ENCODE measurements around the gene CNOT4. TPM values are rescaled to one million over a fixed set of nuclear protein-coding genes. Genes with fewer than 3 reads are reported as not detected.

The CNOT4 gene
- total RNA-seq, 1 experiment from 2014 or later = 16.6 TPM

DNA sequence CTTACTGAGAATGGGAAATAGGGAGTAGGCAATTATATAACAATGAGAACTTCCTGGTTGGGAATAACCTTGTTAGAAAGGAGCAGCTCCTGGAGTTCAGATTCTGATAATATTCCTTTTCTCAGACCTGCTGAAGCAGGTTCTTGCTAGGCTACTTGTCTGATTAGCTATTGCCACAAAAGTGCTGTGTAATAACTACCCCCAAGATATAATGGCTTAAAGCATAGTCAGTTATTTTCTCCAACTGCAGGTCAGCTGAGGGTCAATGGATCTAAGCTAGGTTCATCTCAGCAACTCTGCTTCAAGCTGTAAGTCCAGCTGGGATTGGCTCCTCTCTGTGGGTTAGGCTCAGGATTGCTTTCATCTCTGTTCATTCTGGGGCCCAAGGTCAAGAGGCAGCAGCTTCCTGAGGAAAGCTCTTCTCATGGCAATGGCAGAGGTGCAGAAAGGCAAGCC lies 9.4 kb upstream of the CNOT4 start:
- POLR2A ChIA-PET = no interaction called here
- no peak overlapping the region for H3K27ac ChIP-seq (ENCODE audit: low read depth, low read length)
- no peak for DNase-seq (ENCODE audit: low read depth, low spot score)
- intact Hi-C loops (cut with micrococcal nuclease) = no loop called here
- H3K9me2 ChIP-seq (ENCODE audit: insufficient read depth) = no peaks in the 10 kb centered on the region
- H3K79me2 ChIP-seq (ENCODE audit: insufficient read depth, low read length) = no peaks in the 10 kb centered on the region
- no peaks in the 10 kb centered on the region for H3K27me3 ChIP-seq (ENCODE audit: insufficient read depth, low read length)
- TF ChIP-seq SP1 (IDR thresholded peaks at IDR 0.05; ENCODE audit: low read depth) = no peak
- TF ChIP-seq RAD21 (IDR thresholded peaks at IDR 0.05; ENCODE audit: low read depth) = no peak
- TF ChIP-seq, protein P1, sequence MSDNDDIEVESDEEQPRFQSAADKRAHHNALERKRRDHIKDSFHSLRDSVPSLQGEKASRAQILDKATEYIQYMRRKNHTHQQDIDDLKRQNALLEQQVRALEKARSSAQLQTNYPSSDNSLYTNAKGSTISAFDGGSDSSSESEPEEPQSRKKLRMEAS (IDR thresholded peaks at IDR 0.05) = no peak
- TF ChIP-seq ZNF274 (IDR thresholded peaks at IDR 0.05; ENCODE audit: low read depth, low read length) = no peak
- no peak for TF ChIP-seq CBX3 (IDR thresholded peaks at IDR 0.05; ENCODE audit: low read depth)
- no peak for TF ChIP-seq TCF7L2 (IDR thresholded peaks at IDR 0.05; ENCODE audit: borderline replicate concordance, extremely low read depth, insufficient read depth, insufficient read length)
- no peak for TF ChIP-seq CEBPB (IDR thresholded peaks at IDR 0.05; ENCODE audit: low read depth)
- no peak for TF ChIP-seq FOSL1 (IDR thresholded peaks at IDR 0.05; ENCODE audit: low read depth)
- no peak for TF ChIP-seq SRF (IDR thresholded peaks at IDR 0.05; ENCODE audit: low read depth)
- no peak overlapping the region for H3K4me3 ChIP-seq (replicated peaks in 1 of 2; ENCODE audit: low read depth in 1 of 2, low read length in 2 of 2)
- RAD21 ChIA-PET (ENCODE audit: low non-redundant PET in 1 of 2, low total read pairs in 2 of 2, uncharacterized antibody in 2 of 2, unreplicated experiment in 2 of 2) = no interaction called here
- H2AFZ ChIP-seq (ENCODE audit: low read depth, low read length, poor library complexity, severe bottlenecking) = no peak overlapping the region
- CTCF ChIA-PET = no interaction called here
- no peak overlapping the region for H3K9ac ChIP-seq (ENCODE audit: low read length)
- no peaks in the 10 kb centered on the region for H4K20me1 ChIP-seq (ENCODE audit: insufficient read depth)
- no peaks in the 10 kb centered on the region for H3K9me3 ChIP-seq (ENCODE audit: control insufficient read depth in 1 of 2, insufficient read depth in 1 of 2, low read depth in 1 of 2, low read length in 2 of 2)
- BruUV-seq (replicated peaks) = no TSS peak
- H3K4me2 ChIP-seq (ENCODE audit: low read length) = no peak overlapping the region
- no peaks in the 10 kb centered on the region for H3K36me3 ChIP-seq (ENCODE audit: control insufficient read depth in 1 of 2, insufficient read depth in 2 of 2, low read length in 2 of 2)
- H3K4me1 ChIP-seq (ENCODE audit: control insufficient read depth in 1 of 2, insufficient read depth in 2 of 2, low read length in 2 of 2) = no peaks in the 10 kb centered on the region
- no peak for ATAC-seq

DNA sequence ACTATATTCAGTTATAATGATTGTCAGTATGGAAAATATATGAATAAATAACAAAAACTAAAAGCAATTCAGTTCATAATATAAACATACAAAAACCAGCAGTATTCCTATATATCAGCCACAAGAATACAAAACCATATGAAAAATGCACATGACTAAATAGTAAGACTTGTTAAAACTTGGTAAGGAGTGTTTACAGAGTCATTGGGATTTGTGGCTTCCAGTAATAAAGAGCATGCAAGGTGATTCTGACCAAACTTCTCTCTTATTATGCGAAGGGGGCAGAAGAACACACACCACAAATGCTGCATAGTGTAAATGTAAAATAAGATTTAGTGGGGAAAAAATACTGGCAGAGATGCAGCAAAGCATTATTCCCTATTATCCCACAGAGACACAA lies 8.8 kb upstream of the CNOT4 start:
- Histone ChIP-seq H3K4me2 (ENCODE audit: low read length) (no peak overlapping the region), H3K4me3 (replicated peaks in 1 of 2; ENCODE audit: low read depth in 1 of 2, low read length in 2 of 2) (no peak overlapping the region), H2AFZ (ENCODE audit: low read depth, low read length, poor library complexity, severe bottlenecking) (no peak overlapping the region), H3K4me1 (ENCODE audit: control insufficient read depth in 1 of 2, insufficient read depth in 2 of 2, low read length in 2 of 2) (peaks cover 1 to 2% of the 10 kb centered on the region in 2 experiments), H3K27me3 (ENCODE audit: insufficient read depth, low read length) (no peaks in the 10 kb centered on the region), H4K20me1 (ENCODE audit: insufficient read depth) (no peaks in the 10 kb centered on the region), H3K27ac (ENCODE audit: low read depth, low read length) (no peak overlapping the region), H3K79me2 (ENCODE audit: insufficient read depth, low read length) (no peaks in the 10 kb centered on the region), H3K9me3 (ENCODE audit: control insufficient read depth in 1 of 2, insufficient read depth in 1 of 2, low read depth in 1 of 2, low read length in 2 of 2) (no peaks in the 10 kb centered on the region), H3K9me2 (ENCODE audit: insufficient read depth) (no peaks in the 10 kb centered on the region), H3K9ac (ENCODE audit: low read length) (no peak overlapping the region), H3K36me3 (ENCODE audit: control insufficient read depth in 1 of 2, insufficient read depth in 2 of 2, low read length in 2 of 2) (no peaks in the 10 kb centered on the region)
- intact Hi-C loops (cut with micrococcal nuclease) = no loop called here
- no TSS peak for BruUV-seq (replicated peaks)
- ATAC-seq (no peak), DNase-seq (ENCODE audit: low read depth, low spot score) (no peak)
- ChIA-PET RAD21 (ENCODE audit: low non-redundant PET in 1 of 2, low total read pairs in 2 of 2, uncharacterized antibody in 2 of 2, unreplicated experiment in 2 of 2) (no interaction called here), CTCF (no interaction called here), POLR2A (no interaction called here)
- TF ChIP-seq SP1 (IDR thresholded peaks at IDR 0.05; ENCODE audit: low read depth) (no peak), FOSL1 (IDR thresholded peaks at IDR 0.05; ENCODE audit: low read depth) (no peak), YY1 (IDR thresholded peaks at IDR 0.05; ENCODE audit: extremely low read depth, insufficient replicate concordance, low read depth, low read length) (no peak), EGR1 (IDR thresholded peaks at IDR 0.05; ENCODE audit: low read depth) (no peak), POLR2A (IDR thresholded peaks at IDR 0.05; ENCODE audit: borderline replicate concordance, extremely low read depth, insufficient read depth, insufficient read length) (no peak), ZFX (IDR thresholded peaks at IDR 0.05) (no peak)
- TF ChIP-seq, protein P2, sequence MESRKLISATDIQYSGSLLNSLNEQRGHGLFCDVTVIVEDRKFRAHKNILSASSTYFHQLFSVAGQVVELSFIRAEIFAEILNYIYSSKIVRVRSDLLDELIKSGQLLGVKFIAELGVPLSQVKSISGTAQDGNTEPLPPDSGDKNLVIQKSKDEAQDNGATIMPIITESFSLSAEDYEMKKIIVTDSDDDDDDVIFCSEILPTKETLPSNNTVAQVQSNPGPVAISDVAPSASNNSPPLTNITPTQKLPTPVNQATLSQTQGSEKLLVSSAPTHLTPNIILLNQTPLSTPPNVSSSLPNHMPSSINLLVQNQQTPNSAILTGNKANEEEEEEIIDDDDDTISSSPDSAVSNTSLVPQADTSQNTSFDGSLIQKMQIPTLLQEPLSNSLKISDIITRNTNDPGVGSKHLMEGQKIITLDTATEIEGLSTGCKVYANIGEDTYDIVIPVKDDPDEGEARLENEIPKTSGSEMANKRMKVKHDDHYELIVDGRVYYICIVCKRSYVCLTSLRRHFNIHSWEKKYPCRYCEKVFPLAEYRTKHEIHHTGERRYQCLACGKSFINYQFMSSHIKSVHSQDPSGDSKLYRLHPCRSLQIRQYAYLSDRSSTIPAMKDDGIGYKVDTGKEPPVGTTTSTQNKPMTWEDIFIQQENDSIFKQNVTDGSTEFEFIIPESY (IDR thresholded peaks at IDR 0.05; ENCODE audit: extremely low read depth, insufficient replicate concordance, low read length) = no peak
- TF ChIP-seq, protein P1 (IDR thresholded peaks at IDR 0.05) = no peak
- TF ChIP-seq, protein P3, sequence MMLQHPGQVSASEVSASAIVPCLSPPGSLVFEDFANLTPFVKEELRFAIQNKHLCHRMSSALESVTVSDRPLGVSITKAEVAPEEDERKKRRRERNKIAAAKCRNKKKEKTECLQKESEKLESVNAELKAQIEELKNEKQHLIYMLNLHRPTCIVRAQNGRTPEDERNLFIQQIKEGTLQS (IDR thresholded peaks at IDR 0.05) = no peak
